ENCODE data around the gene C1orf122.

The C1orf122 gene

GRCh38 chr1:37846647-37847339, 39.2 kb downstream of the C1orf122 start:
- DNase-seq, result no peak

GRCh38 chr1:37849480-37849879, 41.9 kb downstream of the C1orf122 start:
- DNase-seq, result no peak

DNA sequence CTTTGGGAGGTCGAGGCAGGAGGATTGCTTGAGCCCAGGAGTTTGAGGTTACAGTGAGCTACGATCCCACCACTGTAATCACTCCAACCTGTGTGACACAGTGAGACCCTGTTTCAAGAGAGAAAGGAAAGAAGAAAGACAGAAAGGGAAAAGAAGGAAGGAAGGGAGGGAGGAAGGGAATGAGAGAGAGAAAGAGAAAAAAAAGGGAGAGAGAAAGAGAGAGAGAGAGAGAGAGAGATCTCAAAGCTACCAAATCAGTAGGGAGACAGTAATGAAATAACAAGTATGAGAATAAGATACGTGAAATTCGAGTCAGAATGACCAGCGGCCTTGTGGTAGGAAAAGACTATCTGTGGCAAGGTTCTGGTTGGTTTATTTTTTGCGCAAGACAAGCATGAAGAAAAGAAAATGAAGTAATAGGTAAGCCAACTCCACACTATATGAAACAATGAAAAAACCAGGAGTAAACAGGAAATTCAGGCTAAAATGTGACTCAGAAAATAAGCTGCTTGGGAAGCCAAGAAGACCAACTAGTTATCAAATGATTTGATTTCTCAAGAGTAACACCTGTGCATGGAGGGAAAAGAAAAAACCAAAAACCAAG, 42.9 kb downstream of the C1orf122 start:
- DNase-seq, result no peak

DNA sequence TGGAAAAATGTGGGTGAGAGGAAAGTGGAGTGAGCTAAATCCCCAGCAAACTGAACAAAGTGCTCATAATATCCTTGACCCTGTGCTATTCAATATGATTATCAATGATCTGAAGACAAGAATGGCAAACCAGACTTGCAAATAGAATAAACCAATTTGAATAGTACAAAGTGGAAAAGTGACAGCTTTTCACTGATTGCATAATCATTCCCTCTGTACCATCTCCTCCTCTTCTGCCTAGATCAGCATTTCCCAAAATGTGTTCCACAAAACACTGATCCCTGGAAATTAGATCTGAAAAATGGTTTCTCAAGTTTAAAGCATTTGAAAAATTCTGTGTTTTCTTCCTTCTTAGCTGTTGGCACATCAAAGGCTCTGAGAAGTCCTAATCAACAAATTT, 43.7 kb downstream of the C1orf122 start:
- no peak for DNase-seq

- DNase-seq, result peak; percentile 17
These were observed 44.2 kb downstream of the C1orf122 start for GRCh38 chr1:37851782-37852210.

DNA sequence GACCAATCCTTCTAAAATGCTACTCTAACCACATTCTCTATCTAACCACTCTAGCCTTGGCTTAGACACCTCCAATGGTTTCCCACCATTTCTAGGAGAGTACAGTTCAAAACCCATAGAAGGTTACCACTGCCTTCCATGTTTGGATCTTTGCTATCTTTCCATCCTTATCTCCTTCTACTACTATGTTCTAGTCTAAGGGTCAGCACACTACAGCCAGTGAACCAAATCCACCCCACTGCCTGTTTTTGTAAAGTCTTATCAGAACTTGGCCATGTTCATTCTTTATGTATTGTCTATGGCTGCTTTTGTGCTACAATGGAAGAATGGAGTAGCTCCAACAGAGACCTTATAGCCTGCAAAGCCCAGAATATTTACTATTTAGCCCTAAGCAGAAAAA, 45.6 kb downstream of the C1orf122 start:
- no peak for DNase-seq

DNA sequence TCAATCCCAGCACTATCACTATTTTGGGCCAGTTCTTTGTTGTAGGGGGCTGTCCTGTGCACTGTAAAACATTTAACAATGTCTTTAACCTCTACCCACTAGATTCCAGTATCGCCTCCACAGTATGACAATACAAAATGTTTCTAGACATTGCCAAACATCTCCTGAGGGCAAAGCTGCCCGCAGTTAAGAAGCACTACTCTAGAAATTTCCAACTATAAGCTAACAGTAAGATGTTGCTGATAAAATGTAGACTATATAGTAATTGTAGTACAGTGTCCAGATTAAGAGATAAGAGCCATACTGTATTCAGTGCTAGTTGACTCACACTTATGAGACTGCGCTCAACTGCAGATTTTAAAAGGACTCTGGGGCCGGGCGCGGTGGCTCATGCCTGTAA, 46.8 kb downstream of the C1orf122 start:
- no peak for DNase-seq

Measured in activated CD4-positive, alpha-beta T cell treated with anti-CD3 and anti-CD28 coated beads, Interleukin-10, Interleukin-2, amounts not matched to agents 100 ng/mL and 50 ng/mL, durations not matched to agents 16 hours and 8 hours (primary cell).